ENCODE data around the gene STRBP.

DNA sequence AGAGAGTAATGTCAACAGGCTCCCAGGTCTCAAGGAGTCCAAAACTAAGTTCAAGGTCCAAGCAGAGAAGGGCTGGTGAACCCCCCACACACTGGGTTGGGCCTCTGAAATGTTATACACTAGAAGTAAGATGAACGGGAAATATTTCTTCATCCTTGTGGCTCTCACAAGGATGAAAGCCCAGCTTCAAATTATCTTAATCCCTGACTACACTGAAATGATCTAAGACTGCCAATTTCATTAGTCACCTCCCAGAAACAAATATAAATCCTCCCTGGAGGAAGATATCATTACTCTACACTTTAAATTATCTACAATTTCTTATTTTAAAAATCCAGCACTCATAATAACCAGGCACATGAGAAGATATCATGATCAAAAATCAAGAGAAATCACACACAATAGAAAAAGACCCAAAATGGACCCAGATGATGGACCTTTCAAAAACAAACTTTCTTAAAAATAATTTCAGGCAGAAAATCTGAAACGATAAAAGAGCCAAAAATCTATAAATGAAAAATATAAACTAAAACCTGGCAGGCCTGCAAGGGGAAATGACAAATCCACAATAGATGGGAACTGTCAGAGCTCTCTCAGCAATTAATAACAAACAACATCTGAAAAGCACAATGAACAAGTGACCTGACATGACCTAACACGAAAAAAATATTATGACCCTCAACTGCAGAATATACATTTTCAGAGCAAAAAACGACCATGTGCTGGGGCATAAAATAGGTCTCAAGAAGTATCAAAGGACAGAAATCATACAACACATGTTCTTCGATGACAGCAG lies 117.5 kb downstream of the STRBP start:
- TF ChIP-seq, protein P1, sequence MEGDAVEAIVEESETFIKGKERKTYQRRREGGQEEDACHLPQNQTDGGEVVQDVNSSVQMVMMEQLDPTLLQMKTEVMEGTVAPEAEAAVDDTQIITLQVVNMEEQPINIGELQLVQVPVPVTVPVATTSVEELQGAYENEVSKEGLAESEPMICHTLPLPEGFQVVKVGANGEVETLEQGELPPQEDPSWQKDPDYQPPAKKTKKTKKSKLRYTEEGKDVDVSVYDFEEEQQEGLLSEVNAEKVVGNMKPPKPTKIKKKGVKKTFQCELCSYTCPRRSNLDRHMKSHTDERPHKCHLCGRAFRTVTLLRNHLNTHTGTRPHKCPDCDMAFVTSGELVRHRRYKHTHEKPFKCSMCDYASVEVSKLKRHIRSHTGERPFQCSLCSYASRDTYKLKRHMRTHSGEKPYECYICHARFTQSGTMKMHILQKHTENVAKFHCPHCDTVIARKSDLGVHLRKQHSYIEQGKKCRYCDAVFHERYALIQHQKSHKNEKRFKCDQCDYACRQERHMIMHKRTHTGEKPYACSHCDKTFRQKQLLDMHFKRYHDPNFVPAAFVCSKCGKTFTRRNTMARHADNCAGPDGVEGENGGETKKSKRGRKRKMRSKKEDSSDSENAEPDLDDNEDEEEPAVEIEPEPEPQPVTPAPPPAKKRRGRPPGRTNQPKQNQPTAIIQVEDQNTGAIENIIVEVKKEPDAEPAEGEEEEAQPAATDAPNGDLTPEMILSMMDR (IDR thresholded peaks at IDR 0.05), result no peak
- no peak for TF ChIP-seq POLR2A (IDR thresholded peaks at IDR 0.05)
